OCI-LY1 (cell line): ENCODE data around the gene MED14.

Experiments used
- CTCF ChIP-seq: fragments of 200-600 bp; sonication (generic), shearing (Covaris generic); IDR thresholded peaks from 2 replicates; pipeline ENCODE4 v1.5.1; 2017; ENCODE audit warnings: mild to moderate bottlenecking, antibody characterized with exemption, low read length, moderate library complexity, mixed read lengths
- EZH2 ChIP-seq: fragments of 200-600 bp; sonication (generic), shearing (Covaris generic); IDR thresholded peaks from 2 replicates; pipeline ENCODE4 v1.8.0; 2017; ENCODE audit warnings: borderline replicate concordance, mixed run types, mild to moderate bottlenecking, antibody characterized with exemption, low read length, moderate library complexity, mixed read lengths

GRCh38 chrX:40784516-40785151 is 49.3 kb upstream of the MED14 start:
- TF ChIP-seq CTCF (no peak), EZH2 (no peak)
